ENCODE measurements around the gene CKAP2L. TPM values are rescaled to one million over a fixed set of nuclear protein-coding genes. Genes with fewer than 3 reads are reported as not detected.

CKAP2L gene
- total RNA-seq, 1 experiment from 2014 or later = 20.7 TPM

DNA sequence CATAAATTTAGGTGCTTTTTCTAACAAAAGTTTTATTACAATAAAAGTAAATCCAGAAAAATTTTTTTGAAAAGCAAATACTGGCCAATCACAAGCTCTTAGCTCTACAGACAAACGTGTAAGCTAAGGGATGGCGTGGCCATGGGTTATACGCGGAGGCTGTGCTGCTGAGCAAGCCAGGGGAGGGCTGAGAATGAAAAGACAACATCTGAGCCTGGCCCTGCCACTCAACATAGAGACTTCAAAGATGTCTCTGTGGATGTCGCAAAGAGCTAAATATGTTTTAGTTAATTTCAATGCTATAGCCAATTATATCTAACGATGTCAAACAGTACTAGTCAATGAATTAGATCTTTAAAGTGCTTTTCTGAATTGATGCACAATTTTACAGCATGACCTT, 76.9 kb downstream of the CKAP2L start:
- ChIA-PET CTCF (no interaction called here), POLR2A (ENCODE audit: unreplicated experiment) (interaction anchor here (0.5 kb wide), 1 partner anchor 29 kb away, joined by 3 read pairs; no protein-coding TSS in a partner anchor)
- Histone ChIP-seq H3K27me3 (ENCODE audit: low read length) (no peaks in the 10 kb centered on the region), H3K9me2 (replicated peaks; ENCODE audit: low read length) (no peaks in the 10 kb centered on the region), H3K27ac (ENCODE audit: low read length) (no peak overlapping the region), H3K4me2 (ENCODE audit: low read length) (no peak overlapping the region), H3K79me2 (ENCODE audit: low read length) (no peaks in the 10 kb centered on the region), H3F3A (ENCODE audit: low read length, unreplicated experiment) (no peaks in the 10 kb centered on the region), H3K9ac (ENCODE audit: low read length) (no peak overlapping the region), H2AFZ (ENCODE audit: low read length) (no peak overlapping the region), H3K36me3 (ENCODE audit: low read depth, low read length) (no peaks in the 10 kb centered on the region), H3K4me3 (ENCODE audit: low read length) (no peak overlapping the region), H3K4me1 (ENCODE audit: insufficient read depth, low read length) (peaks cover 39% of the 10 kb centered on the region), H4K20me1 (ENCODE audit: low read length) (no peaks in the 10 kb centered on the region), H3K9me3 (ENCODE audit: low read length) (no peaks in the 10 kb centered on the region)
- intact Hi-C loops (cut with micrococcal nuclease) = no loop called here
- TF ChIP-seq EZH2phosphoT487 (IDR thresholded peaks at IDR 0.05; ENCODE audit: borderline replicate concordance, low read length) = no peak
- TF ChIP-seq, protein P1, sequence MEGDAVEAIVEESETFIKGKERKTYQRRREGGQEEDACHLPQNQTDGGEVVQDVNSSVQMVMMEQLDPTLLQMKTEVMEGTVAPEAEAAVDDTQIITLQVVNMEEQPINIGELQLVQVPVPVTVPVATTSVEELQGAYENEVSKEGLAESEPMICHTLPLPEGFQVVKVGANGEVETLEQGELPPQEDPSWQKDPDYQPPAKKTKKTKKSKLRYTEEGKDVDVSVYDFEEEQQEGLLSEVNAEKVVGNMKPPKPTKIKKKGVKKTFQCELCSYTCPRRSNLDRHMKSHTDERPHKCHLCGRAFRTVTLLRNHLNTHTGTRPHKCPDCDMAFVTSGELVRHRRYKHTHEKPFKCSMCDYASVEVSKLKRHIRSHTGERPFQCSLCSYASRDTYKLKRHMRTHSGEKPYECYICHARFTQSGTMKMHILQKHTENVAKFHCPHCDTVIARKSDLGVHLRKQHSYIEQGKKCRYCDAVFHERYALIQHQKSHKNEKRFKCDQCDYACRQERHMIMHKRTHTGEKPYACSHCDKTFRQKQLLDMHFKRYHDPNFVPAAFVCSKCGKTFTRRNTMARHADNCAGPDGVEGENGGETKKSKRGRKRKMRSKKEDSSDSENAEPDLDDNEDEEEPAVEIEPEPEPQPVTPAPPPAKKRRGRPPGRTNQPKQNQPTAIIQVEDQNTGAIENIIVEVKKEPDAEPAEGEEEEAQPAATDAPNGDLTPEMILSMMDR (conservative IDR thresholded peaks at IDR 0.05; ENCODE audit: low read depth, low read length) = no peak
- no TSS peak for BruUV-seq (replicated peaks)
- DNase-seq = no peak
- ATAC-seq = no peak

Other genes with a start within 250 kb of the CKAP2L start
- gene POLR1B, start 222.1 kb downstream of the CKAP2L start, total RNA-seq (2014; rRNA removed) = 31.6 and 31.7 TPM in 2 replicates
- 25.4 and 27.9 TPM in 2 replicates for gene CHCHD5, start 180.0 kb downstream of the CKAP2L start, total RNA-seq (2014; rRNA removed)
- 209 and 257 TPM in 2 replicates for gene SLC20A1, start 118.7 kb downstream of the CKAP2L start, total RNA-seq (2014; rRNA removed)
- 0.04 TPM in 1 of 2 replicates, not detected in the other for gene NT5DC4, start 43.6 kb downstream of the CKAP2L start, total RNA-seq (2014; rRNA removed)
- gene IL1A, start 19.9 kb upstream of the CKAP2L start, total RNA-seq (2014; rRNA removed) = 0.11 TPM in 1 of 2 replicates, not detected in the other
- 48.4 and 67.5 TPM in 2 replicates for gene IL1B, start 72.2 kb upstream of the CKAP2L start, total RNA-seq (2014; rRNA removed)
- 1.6 and 2.6 TPM in 2 replicates for gene IL37, start 146.6 kb upstream of the CKAP2L start, total RNA-seq (2014; rRNA removed)
- 0.62 TPM in 1 of 2 replicates, not detected in the other for gene IL36G, start 213.4 kb upstream of the CKAP2L start, total RNA-seq (2014; rRNA removed)
- not detected in 2 replicates for gene IL36A, start 240.8 kb upstream of the CKAP2L start, total RNA-seq (2014; rRNA removed)

All from PC-3 (cell line).